ENCODE measurements around the gene JAZF1. TPM values are rescaled to one million over a fixed set of nuclear protein-coding genes. Genes with fewer than 3 reads are reported as not detected.

Gene JAZF1
- total and polyA plus RNA-seq, 9 donors: 10.4 to 36.0 (median 19.9) TPM

GRCh38 chr7:27947586-27948278 is 232.9 kb downstream of the JAZF1 start:
- 15 to 24% (median 18%) methylated on average over 7 of the region's 7 CpGs for WGBS, 3 donors
- intact Hi-C loops (cut with DNase I): no loop called here

DNA sequence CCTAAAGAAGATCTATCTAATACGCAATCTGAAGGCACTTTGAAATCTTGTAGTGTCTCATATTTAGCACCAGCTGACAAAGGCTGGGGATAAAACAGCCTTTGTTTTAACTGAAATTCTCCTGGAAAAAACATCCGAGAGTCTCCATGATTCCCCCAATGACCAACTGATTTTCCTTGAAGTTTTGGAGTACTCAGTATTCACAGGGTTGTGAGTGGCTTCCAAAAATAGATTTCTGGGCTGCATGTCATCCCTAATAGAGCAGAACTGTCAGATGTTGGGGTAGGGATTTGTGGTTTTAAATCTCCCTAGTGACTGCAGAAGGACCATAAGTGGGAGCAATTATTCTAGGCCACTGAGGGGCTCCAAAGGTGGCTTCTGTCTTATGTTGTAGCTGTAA is 234.2 kb downstream of the JAZF1 start:
- Histone ChIP-seq H3K27ac (no peak overlapping the region), H3K27me3 (no peaks in the 10 kb centered on the region), H3K36me3 (no peaks in the 10 kb centered on the region), H3K4me3 (no peak overlapping the region), H3K4me1 (ENCODE audit: insufficient read depth) (peaks cover 2% of the 10 kb centered on the region), H3K9me3 (no peaks in the 10 kb centered on the region)
- 83 to 95% (median 85%) methylated on average over 2 of the region's 2 CpGs for WGBS, 3 donors
- intact Hi-C loops (cut with DNase I): no loop called here
- no peak for DNase-seq
- no peak for TF ChIP-seq POLR2A (IDR thresholded peaks at IDR 0.05)
- no peak for TF ChIP-seq EP300 (IDR thresholded peaks at IDR 0.05)
- TF ChIP-seq, protein P1, sequence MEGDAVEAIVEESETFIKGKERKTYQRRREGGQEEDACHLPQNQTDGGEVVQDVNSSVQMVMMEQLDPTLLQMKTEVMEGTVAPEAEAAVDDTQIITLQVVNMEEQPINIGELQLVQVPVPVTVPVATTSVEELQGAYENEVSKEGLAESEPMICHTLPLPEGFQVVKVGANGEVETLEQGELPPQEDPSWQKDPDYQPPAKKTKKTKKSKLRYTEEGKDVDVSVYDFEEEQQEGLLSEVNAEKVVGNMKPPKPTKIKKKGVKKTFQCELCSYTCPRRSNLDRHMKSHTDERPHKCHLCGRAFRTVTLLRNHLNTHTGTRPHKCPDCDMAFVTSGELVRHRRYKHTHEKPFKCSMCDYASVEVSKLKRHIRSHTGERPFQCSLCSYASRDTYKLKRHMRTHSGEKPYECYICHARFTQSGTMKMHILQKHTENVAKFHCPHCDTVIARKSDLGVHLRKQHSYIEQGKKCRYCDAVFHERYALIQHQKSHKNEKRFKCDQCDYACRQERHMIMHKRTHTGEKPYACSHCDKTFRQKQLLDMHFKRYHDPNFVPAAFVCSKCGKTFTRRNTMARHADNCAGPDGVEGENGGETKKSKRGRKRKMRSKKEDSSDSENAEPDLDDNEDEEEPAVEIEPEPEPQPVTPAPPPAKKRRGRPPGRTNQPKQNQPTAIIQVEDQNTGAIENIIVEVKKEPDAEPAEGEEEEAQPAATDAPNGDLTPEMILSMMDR (IDR thresholded peaks at IDR 0.05): no peak

More at GRCh38 chr7:27947586-27948278, 232.9 kb downstream of the JAZF1 start:
- Histone ChIP-seq H3K4me1 (ENCODE audit: insufficient read depth) (peaks cover 2% of the 10 kb centered on the region), H3K27me3 (no peaks in the 10 kb centered on the region), H3K36me3 (no peaks in the 10 kb centered on the region), H3K9me3 (no peaks in the 10 kb centered on the region), H3K27ac (no peak overlapping the region), H3K4me3 (no peak overlapping the region)
- peak in 3 of 5 donors; percentile 11 to 36 (median 24) for DNase-seq
- no peak for TF ChIP-seq EP300 (IDR thresholded peaks at IDR 0.05)
- TF ChIP-seq, protein P1 (IDR thresholded peaks at IDR 0.05): no peak

DNA sequence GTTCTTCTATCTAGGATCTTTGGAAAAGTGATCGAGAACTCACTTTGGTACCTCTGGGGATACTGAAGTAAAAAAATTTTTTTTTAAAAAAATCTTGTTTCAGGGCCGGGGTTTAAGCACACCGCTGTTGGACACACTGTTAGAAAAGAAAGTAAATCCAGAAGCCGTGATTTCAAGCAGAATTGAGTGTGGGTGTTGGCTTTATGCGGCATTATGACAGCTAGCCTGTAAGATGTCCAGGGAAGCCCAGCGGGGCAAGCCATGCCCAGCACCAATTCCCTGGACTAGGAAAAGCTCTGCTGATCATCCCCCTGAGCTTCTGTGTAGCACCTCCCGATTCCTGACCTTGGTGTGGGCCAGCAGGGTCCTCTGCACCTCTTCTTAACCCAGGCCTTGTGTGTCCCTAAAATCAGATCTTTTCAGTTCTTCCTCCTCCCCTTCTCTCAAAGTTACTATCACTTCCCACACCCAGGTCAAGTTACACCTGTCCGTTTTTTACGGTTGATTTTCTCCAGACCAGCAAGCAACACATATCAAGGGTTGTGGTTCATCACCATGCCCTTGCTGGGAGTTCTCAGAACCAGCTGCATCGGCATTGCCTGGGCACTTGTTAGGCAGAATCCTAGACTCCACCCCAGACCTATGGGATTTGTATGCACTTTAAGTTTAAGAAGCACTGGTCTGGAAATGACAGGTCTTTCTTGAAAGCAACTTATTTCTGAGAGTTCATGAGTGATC is 235.4 kb downstream of the JAZF1 start:
- peaks cover 2% of the 10 kb centered on the region for H3K4me1 ChIP-seq (ENCODE audit: insufficient read depth)
- no peaks in the 10 kb centered on the region for H3K36me3 ChIP-seq
- TF ChIP-seq, protein P1 (IDR thresholded peaks at IDR 0.05): no peak
- TF ChIP-seq EP300 (IDR thresholded peaks at IDR 0.05): no peak
- no peak for TF ChIP-seq POLR2A (IDR thresholded peaks at IDR 0.05)
- no peak overlapping the region for H3K27ac ChIP-seq
- no peaks in the 10 kb centered on the region for H3K27me3 ChIP-seq
- no peak overlapping the region for H3K4me3 ChIP-seq
- WGBS, 3 donors: 96% methylated on average over 10 of the region's 10 CpGs
- H3K9me3 ChIP-seq: no peaks in the 10 kb centered on the region
- no peak for DNase-seq
- intact Hi-C loops (cut with DNase I): no loop called here

GRCh38 chr7:27944643-27945042 is 236.0 kb downstream of the JAZF1 start:
- no peak overlapping the region for H3K4me3 ChIP-seq
- no peaks in the 10 kb centered on the region for H3K27me3 ChIP-seq
- peaks cover 2% of the 10 kb centered on the region for H3K4me1 ChIP-seq (ENCODE audit: insufficient read depth)
- DNase-seq: no peak
- H3K9me3 ChIP-seq: no peaks in the 10 kb centered on the region
- H3K27ac ChIP-seq: no peak overlapping the region
- no peaks in the 10 kb centered on the region for H3K36me3 ChIP-seq
- WGBS, 3 donors: 80 to 92% (median 89%) methylated on average over 6 of the region's 6 CpGs
- TF ChIP-seq POLR2A (IDR thresholded peaks at IDR 0.05) (no peak), EP300 (IDR thresholded peaks at IDR 0.05) (no peak)
- intact Hi-C loops (cut with DNase I): no loop called here

DNA sequence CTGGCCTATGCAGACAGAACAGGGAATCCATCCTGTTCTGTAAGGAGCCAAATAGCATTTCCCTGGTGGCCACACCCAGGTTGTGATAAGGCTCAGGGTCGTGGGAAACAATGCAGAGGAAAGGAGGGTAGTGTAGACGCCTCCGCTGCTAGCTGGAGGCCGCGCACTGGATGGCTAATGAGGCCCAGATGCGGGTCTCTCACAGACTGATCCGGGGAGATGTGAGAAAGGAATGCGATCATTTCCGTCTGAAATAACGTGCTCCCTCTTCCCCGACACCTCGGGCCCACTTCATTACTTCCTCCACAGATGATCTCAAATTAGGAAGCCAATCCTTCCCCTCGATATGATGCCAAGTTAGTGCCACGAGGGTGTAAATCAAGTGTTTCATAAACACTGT is 237.4 kb downstream of the JAZF1 start:
- Histone ChIP-seq H3K9me3 (no peaks in the 10 kb centered on the region), H3K4me3 (no peak overlapping the region), H3K27ac (no peak overlapping the region), H3K36me3 (no peaks in the 10 kb centered on the region), H3K27me3 (no peaks in the 10 kb centered on the region), H3K4me1 (ENCODE audit: insufficient read depth) (peaks cover 2% of the 10 kb centered on the region)
- TF ChIP-seq EP300 (IDR thresholded peaks at IDR 0.05): no peak
- TF ChIP-seq, protein P1 (IDR thresholded peaks at IDR 0.05): no peak
- TF ChIP-seq POLR2A (IDR thresholded peaks at IDR 0.05): no peak
- no peak for DNase-seq
- intact Hi-C loops (cut with DNase I): no loop called here
- 80 to 87% (median 85%) methylated on average over 14 of the region's 14 CpGs for WGBS, 3 donors
